ENCODE results near the gene SYNDIG1. TPM values are rescaled to one million over a fixed set of nuclear protein-coding genes. Genes with fewer than 3 reads are reported as not detected.

SYNDIG1 gene
- total RNA-seq = 0.17 TPM in 1 of 2 replicates, not detected in the other

DNA sequence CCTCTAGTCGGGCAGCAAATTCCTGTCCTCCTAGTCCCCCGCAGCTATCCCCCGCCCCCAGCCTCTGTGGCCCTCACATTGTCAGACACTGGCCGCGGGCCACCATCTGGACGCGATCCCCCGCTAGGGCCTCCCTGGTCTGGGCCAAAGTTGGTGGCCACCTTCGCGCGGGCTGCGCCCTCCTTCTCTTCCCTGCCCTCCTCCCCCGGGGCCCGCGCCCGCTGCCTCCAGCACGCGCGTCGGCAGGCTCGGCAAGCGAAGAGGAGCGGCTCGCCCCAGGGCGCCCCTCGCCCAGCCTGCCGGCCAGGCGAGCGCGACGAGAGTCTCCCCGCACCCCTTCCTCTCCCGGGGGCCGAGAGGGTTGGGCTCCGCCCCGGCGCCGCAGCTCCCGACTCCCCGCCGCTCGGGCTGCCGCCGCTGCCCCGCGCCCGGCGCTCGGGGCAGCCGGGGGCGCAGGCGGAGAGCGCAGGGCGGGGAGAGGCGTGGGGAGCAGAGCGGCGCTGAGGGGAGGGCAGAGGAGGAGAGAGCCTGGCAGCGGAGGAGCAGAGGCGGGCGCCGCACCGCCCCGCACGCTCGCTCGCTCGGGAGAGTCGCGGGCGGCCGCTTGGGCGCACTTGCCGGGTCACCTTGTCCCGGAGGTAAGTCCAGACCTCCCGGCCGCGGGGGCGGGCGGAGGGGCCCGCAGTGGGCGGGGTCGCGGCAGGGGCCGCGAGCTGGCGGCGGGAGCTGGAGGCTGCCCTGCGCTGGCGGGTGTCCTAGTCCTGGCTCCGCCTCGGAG, at the start of gene SYNDIG1:
TSS of gene SYNDIG1 (plus strand) at position 514 of the 778 bp plus-strand sequence. CDS start 73,469 bp downstream, outside the sequence.
- DNase-seq = no peak

- no peak for DNase-seq
Measured at GRCh38 chr20:24419786-24420185, 49.6 kb upstream of the SYNDIG1 start.

DNA sequence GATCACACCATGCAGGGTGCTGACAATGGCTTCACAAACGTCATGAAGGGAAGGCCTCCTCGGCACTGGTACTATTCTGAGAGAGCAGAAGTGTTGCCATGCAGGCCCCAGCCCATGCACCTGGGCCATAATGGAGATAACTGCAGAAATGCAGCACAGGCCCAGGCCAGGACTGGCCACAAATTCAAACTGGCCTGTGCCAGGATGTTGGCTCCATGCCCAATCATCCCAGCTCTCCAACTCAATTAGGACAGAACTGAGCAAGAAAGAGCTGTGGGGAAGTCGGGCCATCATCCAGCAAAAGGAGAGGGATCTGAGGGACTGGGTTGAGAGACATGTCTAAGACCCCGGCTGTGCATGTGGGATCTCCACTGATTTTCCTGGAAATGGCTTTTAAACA, 48.9 kb upstream of the SYNDIG1 start:
- no peak for DNase-seq

GRCh38 chr20:24421071-24421470, 48.4 kb upstream of the SYNDIG1 start:
- DNase-seq = no peak

DNA sequence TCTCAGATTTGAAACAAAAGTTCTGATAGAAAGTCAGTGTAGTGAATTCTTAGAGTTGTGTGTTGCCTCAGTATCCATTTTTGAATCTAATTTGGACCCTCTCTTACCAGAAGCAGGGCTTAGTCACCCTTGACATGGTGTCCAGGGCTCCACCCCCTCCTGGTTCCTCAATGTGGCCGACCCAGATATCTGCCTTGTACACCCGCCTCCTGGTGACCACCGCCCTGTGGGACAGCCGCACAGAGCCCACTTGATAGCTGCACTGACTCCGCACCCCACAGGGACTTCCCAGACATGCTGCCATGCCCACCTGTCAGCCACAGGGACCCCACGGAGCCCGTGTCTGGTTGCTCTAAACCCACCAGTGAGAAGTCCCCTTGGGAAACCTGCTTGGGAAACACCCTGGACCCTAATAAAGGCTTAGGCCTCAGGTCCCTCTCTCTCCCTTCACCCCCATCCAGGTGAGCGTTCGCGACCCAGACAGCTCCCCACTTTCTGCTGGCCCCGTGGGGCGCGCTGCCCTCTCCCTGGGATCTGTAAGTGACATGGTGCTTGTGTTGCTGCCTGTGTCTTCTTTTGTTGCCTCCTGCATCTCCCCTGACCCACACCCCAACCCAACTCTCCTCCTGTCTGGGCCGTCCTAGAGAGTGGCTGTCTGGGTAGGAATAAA, 47.2 kb upstream of the SYNDIG1 start:
- no peak for DNase-seq

DNA sequence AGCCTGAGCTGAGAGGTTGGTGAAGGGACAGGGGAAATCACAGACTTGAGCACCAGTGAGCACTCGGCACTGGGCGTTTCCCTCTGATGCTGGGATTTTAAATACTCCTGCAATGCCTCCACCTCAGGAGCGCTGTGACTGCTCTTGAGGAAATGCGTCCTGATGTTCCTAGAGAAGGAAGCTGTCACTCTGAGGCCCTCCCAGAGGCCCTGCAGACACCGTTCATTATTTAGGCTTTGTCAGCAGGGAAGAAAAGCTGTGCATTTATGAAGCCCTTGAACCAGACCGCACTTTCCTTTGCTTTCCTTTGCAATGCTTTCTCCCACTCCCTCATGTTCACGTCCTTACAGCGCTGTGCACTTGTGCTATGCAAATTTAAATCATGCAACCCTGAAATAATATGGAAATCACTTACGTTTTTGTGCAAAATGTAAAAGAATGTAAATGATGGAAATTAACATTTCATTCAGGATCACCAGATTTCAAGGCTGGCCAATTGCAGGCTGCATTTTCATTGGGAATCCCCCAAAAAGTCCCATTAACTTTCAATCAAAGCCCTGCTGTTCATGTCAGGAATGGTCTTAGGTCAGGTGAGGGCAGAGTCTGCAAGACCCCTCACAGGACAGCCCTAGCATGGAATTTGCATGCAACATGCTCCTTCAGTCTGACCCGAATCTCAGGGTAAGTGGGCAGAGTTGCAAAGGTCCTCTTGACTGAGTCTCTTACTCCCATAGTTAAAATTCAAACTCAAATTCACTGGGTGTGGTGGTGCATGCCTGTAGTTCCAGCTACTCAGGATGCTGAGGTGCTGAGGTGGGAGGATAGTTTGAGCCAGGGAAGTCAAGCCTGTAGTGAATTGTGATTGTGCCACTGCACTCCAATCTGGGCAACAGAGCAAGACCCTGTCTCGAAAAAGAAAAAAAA, 45.8 kb upstream of the SYNDIG1 start:
- DNase-seq = no peak

- no peak for DNase-seq
Measured at GRCh38 chr20:24425523-24426135, 43.8 kb upstream of the SYNDIG1 start.

GRCh38 chr20:24431279-24432045, 38.0 kb upstream of the SYNDIG1 start:
- DNase-seq = no peak

GRCh38 chr20:24432046-24432442, 37.4 kb upstream of the SYNDIG1 start:
- no peak for DNase-seq

- DNase-seq = no peak
Measured at GRCh38 chr20:24436160-24436559, 33.3 kb upstream of the SYNDIG1 start.

DNA sequence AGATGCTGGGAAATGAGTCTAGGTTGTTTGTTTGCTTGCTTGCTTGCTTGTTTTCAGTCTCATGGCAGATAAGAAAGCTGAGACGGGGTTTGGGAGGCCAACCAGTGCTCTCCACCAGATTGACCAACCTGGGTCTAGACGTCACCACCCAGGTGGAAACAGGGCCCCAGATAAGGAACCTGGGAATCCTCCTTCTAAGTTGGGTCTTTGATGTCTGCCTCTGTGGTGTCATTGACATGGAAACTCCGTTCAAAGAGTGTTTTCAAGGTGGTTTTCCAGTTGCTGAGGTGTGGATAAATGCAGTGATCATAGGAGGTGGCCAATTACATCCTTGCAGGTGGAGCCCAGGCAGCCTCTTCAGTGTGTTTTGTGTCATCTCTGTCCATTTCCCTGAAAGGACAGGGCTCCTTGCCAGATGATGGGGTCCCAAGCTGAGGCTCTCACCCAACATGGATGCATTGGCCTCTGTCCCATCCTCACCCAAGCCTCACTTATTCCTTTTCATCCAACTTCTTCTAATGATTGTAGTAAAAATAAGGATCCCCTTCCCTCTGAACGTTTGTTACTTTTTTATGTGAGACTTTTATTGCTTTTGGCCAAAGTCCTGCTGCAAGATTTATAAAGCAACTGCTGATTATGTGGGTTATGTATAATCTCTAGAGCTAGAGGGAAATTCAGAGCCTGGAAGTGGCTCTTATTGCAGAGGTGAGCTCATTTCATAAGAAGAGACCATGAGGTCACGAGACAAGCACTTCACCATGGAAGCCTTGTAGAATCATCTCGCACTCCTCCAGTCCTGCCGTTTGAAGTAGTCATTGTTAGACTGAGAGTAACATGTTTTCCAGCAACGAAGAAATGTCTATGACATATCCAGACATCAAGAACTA, 32.0 kb upstream of the SYNDIG1 start:
- DNase-seq = no peak

DNA sequence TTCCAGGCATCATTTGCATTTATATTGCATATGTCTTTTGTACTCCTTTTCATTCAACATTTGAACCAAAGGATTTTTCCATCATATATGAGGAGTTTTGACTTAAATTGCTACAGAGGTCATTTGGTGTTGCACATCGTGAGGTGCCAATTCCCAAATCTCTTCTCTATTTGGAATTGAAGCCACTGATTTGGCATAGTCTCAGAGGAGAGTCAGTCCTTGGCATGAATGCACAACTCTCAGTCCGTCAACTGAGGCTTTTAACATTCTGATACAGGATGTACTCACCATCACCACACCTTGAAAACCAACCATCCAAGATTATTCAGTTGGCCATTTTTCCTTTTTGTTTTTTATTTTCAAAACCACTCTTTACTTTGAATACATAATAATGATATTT, 31.1 kb upstream of the SYNDIG1 start:
- no peak for DNase-seq

GRCh38 chr20:24439737-24440387, 29.6 kb upstream of the SYNDIG1 start:
- no peak for DNase-seq

DNA sequence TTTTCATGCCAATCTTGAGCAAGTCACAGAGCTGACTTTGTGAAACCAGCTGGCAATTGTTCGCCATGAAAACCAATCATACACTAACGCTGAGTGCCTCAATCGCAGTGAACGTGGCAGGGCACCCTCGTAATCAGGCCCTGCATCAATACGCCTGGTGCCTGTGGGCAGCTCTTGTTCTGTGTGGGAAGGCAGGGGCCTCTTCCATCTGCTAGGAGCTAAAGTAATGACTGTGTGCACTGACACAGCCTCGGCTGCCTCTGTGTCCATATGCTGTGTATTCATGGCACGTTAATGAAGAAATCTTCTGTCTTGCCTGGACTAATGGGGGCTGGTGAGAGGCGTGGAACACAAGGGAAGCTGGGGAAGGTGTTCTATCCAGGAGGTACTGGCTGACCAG, 27.8 kb upstream of the SYNDIG1 start:
- no peak for DNase-seq

GRCh38 chr20:24442909-24443308, 26.5 kb upstream of the SYNDIG1 start:
- DNase-seq = no peak

DNA sequence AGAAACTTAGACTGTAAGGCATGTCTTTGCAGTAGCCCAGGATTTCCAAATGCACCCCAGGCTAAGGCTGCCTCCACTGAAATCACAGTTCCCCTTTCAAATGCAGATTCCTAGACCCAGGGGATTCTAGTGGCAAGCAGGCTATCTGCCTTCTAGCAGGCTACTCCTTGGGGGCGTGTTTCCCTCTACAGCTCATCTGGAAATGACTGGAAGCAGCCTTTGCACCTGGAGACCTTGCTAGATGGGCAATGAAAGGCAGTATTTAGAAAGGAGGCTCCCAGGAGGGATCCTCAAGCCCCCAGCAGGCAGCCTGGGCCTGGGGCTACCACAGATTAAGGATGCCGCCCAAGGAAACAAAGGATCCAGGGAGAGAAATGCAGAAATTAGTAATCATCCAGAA, 26.0 kb upstream of the SYNDIG1 start:
- no peak for DNase-seq

GRCh38 chr20:24444526-24445190, 24.8 kb upstream of the SYNDIG1 start:
- no peak for DNase-seq

DNA sequence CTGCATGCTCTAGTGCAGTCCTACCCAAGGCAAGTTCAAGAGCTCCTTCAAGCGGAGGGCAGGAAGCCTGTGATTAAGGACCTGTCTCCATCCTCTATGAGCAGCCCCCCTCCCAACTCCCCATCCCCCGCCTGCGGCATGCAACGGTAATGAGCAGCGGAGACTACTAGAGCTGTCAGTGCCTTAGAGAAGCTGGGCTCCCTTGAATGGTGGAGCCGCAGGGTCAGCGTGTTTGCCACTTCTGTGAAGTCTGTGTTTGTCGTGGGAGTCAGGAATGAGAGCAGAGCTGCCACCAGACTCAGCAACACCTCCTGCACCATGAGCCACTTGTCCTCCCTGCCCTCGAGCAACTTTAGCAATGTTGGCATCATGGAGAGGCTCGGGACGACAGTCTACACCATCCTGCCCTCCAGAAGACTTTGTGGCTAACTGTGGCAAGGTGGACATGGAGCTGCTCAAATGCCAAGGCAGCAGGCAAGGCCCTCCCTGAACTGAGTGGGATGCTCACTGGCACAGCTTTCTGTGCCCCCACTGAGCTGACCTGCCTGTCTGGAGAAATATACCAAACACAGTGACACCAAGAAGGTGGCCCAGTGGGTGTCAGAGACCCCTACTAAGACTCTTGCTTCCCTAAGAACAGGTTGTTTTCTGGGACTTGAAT, 23.8 kb upstream of the SYNDIG1 start:
- DNase-seq = no peak

DNA sequence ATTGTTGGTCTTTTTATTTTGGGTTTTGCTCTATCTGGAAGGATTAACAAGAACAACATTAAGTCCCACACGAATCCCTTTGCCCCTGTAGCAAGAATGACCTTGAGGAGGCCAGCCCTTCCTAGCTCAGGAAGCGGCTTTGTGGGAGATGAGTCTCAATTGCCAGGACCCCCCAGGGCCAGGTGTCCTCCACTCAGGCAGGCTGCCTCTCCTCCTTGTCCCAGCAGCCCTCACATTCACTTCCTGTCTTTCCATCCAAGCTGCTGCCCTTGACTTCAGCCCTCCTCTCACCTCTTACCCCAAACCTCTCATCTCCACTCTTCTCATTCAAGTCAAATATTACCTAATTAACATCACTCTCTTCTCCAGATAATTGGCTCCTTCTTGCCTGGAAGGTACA, 22.6 kb upstream of the SYNDIG1 start:
- DNase-seq = no peak

Data from dermis blood vessel endothelial cell (primary cell).